HG02870 (cell line): ENCODE data around the gene ASIC4.

Experiments
- ATAC-seq: cut with Tn5 transposase; IDR thresholded peaks from one replicate; pipeline ENCODE4 v1.9.1; 2021; ENCODE audit warnings: mild to moderate bottlenecking, moderate library complexity; ENCODE audit not compliant: unreplicated experiment

Gene ASIC4

DNA sequence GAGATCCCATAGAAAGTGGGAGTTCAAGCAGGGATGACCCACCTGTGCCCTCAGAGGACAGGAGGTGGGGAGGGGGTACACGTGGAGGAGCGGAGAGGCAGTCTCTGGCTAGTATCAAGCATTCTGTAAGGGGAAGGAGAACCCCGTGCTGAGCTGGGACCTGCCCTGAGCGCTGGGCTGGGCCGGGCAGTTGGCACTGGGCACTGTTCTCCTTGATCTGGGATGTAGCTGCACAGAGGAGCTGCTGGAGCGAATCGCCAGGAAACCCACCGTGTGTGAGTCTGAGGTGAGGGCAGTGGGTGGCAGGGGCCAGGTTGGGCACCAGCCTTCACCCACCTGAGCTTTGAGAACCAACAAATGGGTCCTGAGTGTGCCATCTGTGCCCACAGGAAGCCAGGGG is 35.4 kb upstream of the ASIC4 start:
- ATAC-seq = no peak

DNA sequence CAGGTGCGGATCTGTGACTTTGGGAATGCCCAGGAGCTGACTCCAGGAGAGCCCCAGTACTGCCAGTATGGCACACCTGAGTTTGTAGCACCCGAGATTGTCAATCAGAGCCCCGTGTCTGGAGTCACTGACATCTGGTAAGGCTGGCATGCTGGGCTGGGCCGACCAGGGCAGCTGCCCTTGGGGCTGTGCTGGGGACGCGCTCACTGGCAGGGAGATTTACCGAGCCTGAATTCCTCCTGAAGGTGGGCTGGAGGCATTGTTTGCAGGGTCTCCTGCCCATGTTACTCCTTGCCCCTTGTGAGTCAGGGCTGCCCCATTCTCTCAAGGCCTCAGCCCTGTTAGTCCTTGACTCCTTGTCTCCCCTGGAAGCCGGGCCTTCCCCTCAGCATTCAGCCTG is 34.3 kb upstream of the ASIC4 start:
- no peak for ATAC-seq

DNA sequence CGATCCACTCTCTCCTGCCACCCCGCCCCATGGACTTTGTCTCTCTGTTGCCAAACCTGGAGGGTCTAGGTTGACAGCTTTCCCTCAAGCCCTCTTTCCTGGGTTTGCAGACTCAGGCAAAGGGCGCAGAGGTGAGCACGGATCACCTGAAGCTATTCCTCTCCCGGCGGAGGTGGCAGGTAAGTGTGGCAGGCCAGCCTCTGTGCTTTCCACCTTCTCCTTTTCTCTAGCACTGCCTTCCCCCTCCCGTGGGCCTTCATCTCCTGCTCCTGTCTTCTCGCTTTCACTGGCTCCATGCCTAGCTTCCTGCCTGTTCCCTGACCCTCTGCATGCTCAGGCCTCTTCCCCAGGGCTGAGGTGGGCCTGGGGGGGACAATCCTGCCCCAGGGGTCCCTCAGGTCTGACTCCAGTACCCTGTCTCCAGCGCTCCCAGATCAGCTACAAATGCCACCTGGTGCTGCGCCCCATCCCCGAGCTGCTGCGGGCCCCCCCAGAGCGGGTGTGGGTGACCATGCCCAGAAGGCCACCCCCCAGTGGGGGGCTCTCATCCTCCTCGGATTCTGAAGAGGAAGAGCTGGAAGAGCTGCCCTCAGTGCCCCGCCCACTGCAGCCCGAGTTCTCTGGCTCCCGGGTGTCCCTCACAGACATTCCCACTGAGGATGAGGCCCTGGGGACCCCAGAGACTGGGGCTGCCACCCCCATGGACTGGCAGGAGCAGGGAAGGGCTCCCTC is 31.4 kb upstream of the ASIC4 start:
- ATAC-seq = no peak

DNA sequence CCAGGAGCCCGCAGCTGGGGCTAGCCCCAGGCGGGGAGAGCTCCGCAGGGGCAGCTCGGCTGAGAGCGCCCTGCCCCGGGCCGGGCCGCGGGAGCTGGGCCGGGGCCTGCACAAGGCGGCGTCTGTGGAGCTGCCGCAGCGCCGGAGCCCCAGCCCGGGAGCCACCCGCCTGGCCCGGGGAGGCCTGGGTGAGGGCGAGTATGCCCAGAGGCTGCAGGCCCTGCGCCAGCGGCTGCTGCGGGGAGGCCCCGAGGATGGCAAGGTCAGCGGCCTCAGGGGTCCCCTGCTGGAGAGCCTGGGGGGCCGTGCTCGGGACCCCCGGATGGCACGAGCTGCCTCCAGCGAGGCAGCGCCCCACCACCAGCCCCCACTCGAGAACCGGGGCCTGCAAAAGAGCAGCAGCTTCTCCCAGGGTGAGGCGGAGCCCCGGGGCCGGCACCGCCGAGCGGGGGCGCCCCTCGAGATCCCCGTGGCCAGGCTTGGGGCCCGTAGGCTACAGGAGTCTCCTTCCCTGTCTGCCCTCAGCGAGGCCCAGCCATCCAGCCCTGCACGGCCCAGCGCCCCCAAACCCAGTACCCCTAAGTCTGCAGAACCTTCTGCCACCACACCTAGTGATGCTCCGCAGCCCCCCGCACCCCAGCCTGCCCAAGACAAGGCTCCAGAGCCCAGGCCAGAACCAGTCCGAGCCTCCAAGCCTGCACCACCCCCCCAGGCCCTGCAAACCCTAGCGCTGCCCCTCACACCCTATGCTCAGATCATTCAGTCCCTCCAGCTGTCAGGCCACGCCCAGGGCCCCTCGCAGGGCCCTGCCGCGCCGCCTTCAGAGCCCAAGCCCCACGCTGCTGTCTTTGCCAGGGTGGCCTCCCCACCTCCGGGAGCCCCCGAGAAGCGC is 30.6 kb upstream of the ASIC4 start:
- ATAC-seq = no peak

DNA sequence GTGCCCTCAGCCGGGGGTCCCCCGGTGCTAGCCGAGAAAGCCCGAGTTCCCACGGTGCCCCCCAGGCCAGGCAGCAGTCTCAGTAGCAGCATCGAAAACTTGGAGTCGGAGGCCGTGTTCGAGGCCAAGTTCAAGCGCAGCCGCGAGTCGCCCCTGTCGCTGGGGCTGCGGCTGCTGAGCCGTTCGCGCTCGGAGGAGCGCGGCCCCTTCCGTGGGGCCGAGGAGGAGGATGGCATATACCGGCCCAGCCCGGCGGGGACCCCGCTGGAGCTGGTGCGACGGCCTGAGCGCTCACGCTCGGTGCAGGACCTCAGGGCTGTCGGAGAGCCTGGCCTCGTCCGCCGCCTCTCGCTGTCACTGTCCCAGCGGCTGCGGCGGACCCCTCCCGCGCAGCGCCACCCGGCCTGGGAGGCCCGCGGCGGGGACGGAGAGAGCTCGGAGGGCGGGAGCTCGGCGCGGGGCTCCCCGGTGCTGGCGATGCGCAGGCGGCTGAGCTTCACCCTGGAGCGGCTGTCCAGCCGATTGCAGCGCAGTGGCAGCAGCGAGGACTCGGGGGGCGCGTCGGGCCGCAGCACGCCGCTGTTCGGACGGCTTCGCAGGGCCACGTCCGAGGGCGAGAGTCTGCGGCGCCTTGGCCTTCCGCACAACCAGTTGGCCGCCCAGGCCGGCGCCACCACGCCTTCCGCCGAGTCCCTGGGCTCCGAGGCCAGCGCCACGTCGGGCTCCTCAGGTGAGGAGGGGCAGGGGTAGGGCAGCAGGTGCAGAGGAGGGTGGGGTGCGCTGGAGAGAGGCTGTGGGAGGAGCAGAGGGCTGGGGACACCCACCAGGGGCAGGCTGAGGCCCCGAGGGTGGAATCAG is 29.7 kb upstream of the ASIC4 start:
- ATAC-seq = no peak

DNA sequence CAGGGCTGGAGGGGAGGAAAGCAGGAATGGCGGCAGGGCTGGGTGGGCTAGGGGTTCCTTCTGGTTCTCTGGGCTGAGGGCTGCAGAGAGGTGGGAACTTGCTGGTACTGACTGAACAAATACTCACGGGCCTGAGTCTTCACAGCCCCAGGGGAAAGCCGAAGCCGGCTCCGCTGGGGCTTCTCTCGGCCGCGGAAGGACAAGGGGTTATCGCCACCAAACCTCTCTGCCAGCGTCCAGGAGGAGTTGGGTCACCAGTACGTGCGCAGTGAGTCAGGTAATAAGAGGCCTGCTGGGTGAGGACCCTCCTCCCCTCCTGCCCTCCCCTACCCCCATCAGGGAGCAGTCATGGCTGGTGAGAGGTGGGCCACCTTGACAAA is 29.1 kb upstream of the ASIC4 start:
- no peak for ATAC-seq

DNA sequence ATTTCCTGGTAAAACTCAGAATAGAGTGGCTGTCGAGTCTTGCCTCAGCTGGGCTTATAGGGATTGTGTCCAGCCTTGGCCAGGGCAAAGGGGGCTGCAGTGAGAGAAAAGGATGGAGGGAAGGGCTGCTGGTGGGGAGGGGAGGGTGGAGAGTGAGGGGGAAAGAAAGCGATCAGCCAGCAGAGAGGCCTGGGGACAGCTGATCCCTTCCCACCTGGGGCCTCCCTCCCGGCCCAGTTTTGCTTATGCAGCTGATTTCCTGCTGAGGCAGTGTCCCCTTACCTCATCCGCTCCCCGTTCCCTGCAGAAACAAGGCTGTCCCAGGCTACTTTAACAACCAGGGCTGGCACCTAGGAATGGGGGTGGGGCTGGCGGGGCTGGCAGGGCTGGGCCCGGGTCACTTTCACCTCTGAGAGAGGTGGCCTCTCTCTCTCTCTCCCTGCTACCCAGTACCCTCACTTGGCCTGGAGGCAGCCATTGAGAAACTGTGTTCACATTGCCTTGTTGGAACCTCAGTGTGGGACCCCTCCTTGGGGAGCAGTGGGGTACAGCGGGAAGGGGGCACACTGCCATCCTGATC is 27.8 kb upstream of the ASIC4 start:
- ATAC-seq = no peak

DNA sequence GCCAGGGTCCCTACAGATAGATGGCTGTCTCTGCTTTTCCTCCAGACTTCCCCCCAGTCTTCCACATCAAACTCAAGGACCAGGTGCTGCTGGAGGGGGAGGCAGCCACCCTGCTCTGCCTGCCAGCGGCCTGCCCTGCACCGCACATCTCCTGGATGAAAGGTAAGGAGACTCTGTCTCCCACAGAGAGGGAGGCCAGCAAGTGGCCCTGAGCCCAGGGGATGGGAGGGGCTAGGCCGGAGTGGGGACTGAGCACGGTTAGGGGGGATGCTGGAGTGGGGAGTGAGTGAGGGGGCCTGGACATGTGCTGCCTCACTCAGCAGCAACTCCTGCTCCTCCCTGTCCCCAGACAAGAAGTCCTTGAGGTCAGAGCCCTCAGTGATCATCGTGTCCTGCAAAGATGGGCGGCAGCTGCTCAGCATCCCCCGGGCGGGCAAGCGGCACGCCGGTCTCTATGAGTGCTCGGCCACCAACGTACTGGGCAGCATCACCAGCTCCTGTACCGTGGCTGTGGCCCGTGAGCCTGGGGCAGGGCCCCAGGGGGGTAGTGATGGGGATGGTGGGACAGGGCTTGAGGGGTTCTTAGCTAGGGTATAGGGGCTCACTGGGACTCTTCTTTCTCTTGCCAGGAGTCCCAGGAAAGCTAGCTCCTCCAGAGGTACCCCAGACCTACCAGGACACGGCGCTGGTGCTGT is 26.0 kb upstream of the ASIC4 start:
- ATAC-seq = no peak

DNA sequence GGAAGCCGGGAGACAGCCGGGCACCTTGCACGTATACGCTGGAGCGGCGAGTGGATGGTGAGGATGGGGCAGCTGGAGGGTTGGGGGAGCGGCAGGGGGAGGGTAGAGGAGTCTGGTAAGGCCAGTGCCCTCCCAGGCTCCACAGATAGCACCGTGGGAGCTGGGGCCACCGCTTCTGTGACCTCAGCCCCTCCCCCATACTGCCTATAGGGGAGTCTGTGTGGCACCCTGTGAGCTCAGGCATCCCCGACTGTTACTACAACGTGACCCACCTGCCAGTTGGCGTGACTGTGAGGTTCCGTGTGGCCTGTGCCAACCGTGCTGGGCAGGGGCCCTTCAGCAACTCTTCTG is 25.5 kb upstream of the ASIC4 start:
- no peak for ATAC-seq

DNA sequence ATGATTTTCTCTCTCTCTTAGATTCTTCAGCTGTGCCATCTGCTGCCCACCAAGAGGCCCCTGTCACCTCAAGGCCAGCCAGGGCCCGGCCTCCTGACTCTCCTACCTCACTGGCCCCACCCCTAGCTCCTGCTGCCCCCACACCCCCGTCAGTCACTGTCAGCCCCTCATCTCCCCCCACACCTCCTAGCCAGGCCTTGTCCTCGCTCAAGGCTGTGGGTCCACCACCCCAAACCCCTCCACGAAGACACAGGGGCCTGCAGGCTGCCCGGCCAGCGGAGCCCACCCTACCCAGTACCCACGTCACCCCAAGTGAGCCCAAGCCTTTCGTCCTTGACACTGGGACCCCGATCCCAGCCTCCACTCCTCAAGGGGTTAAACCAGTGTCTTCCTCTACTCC is 25.0 kb upstream of the ASIC4 start:
- no peak for ATAC-seq

DNA sequence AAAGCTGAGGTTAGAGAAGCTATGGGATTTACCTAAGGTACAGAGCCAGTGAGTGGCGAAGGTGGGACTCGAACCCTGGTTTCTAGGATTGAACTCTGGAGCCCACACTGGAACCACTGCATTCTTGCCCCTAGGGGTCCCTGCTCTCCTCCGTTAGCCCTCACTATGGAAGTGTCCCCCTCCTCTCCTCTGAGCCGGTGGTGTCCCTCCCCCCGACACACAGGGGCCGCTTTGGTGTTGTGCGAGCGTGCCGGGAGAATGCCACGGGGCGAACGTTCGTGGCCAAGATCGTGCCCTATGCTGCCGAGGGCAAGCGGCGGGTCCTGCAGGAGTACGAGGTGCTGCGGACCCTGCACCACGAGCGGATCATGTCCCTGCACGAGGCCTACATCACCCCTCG is 24.1 kb upstream of the ASIC4 start:
- no peak for ATAC-seq

DNA sequence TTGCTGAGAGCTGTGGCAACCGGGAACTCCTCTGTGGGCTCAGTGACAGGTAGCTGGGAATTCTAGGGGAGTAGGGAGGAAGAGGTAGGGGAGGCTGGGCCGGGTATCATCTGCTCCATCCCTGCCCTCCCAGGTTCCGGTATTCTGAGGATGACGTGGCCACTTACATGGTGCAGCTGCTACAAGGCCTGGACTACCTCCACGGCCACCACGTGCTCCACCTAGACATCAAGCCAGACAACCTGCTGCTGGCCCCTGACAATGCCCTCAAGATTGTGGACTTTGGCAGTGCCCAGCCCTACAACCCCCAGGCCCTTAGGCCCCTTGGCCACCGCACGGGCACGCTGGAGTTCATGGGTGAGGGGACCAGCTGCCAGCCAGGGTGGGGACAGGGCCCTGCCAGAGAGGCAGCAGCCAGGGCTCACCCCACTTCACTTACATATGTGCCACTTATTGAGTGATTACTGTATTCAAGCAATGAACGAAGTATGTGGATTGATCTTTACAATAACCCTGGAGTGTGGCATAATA is 23.6 kb upstream of the ASIC4 start:
- ATAC-seq = no peak

DNA sequence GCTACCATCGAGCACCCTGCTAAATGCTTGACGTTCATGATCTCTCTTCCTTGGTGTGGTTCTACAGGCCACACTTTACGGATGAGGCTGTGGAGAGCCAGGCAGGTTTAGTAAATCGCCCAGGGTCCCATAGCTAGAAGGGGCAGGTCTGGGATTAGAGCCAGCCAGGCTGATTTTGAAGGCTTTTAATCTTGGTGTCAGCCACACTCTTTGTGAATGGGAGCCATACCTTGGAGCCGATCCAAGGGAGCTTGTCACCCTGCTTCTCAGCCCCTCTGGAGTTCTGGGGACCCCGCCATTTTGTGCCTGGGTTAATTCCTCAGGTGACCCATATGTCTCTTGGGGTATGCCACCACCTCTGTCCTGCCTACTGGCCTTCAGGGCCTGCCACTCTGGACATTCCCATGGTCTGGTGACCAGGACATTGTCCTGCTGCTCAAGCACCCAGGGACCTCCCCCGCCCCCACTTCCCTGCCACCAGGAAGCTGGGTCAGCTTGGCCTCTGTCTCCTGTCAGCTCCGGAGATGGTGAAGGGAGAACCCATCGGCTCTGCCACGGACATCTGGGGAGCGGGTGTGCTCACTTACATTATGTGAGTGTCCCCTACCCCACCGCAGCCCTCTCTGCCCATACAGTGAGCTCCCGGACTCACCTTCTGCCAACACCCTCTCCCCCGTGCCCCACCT is 22.9 kb upstream of the ASIC4 start:
- no peak for ATAC-seq

DNA sequence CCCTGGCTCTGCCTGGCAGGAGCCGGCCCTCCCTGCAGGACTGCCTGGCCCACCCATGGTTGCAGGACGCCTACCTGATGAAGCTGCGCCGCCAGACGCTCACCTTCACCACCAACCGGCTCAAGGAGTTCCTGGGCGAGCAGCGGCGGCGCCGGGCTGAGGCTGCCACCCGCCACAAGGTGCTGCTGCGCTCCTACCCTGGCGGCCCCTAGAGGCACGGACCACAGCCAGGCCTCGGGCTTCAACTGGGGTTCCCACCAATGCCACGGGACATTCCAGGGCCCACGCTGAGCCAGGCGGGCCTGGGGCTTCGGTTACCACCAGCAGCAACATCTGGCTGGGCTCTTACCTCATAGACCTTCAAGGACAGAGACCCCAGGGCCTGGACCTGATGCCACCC is 21.7 kb upstream of the ASIC4 start:
- no peak for ATAC-seq

DNA sequence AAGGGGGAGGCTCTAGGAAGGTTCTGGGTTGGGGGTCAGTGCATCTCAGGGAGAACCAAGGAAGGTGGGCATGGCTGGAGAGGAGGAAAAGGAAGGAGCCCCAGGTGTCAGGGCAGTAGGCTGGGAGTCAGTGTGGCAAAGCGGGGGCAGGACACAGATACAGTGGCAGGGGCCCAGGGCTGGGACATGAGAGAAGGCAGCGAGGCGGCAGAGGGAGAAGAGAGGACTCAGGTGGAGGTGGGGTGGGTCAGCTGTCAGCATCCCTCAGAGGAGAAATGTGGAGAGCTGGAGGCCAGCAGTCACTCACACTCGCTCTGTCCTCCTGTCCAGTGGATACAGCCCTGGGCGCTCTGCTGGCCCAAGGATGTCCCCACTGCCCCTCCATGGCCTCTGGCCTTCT is 21.2 kb upstream of the ASIC4 start:
- ATAC-seq = no peak

DNA sequence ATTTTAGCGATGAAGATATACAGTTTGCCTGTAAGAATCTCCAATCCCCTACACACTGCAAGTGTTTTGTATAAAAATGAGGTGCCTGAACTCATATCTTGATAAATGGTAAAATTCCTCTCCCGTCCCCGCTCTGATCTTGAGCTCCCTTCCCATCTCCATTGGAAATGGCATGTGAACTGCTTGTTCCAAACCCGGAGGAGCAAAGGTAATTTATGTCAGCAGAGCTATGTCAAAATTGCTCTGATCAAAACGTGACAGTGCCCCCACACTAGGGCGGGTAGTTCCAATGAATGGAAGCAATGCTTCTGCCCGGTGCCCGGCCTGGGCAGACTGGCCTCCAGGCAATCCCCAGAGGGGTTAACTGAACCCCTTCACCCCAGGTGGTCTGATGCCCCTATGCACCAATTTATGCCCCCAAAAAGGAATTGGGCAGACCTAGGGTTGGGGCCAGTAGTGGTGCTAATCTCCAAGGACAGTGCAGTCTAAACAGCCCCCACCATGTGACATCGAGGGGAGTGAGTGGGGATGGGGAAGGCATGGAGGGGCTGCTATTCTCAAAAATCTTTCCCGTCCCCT is 19.2 kb upstream of the ASIC4 start:
- ATAC-seq = no peak

DNA sequence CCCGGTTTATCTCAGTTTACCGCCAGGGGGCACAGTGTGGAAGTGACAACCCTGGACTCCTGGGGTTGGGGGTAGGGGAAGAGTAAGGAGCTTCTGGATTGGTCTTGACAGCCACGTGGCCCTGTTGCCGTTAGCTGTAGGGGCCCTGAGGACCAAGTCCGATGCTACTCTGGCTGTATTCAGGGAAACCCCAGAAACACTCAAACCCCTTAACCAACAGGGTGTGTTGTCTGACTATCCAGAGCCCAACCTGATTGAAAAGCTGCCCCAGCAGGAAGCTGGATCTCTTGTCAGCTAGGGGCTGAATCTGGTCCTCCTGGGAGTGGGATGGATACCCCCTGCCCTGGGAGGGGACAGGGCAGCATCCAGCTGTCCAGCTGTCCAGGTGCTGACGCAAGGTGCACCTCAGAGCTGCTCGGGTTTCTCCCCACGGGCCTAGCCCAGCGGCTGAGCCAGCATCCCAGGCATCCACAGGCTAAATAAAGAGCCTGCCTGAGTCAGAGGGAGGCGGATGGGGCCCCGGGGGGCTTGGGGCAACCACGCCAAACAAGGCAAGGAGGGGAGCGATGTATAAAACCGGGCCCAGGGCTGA is 18.7 kb upstream of the ASIC4 start:
- ATAC-seq = no peak

DNA sequence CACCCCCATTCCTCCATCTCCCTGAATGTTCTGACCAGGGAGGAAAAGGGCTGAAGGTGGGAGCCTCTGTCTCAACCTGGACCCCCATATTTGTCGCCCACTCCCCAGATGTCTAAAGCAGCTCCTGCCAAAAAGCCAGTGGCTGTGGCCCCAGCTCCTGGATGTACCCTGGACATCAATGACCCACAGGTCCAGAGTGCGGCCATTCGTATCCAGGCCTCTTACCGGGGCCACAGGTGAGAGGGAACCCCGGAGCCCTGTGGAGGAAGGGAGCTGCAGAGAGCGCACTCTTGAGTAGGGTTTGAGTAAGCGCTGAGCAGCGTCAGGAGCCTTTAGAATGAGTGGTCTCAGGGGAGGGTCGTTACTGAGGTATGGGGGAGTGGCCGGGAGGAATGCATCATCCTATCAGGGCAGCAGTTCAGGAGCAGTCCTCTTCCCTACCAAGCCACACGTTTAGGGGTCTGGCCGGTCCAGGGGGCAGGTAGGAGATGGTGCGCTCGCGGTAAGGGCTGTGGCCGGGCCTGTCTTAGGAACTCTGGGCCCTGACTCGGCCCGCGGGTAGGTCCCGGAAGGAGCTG is 17.9 kb upstream of the ASIC4 start:
- no peak for ATAC-seq
